Parathyroid adenoma (tissue), 2 donors: ENCODE measurements around the gene RBM15B.
"Not testable (repeated sequence)": the region's sequence is repeated elsewhere in the genome, so short reads cannot be mapped to it uniquely, and the experiment has no call there.

Experiments
- H2AFZ ChIP-seq: fragments of 300-600 bp; sonication (generic); one replicate; pipeline ENCODE4 v1.7.0; 2017; ENCODE audit warnings: antibody characterized with exemption, mild to moderate bottlenecking
- H3K27ac ChIP-seq: fragments of 300-600 bp; sonication (generic); one replicate; pipeline ENCODE4 v1.7.0; 2017
- H3K27me3 ChIP-seq: fragments of 300-600 bp; sonication (generic); one replicate; pipeline ENCODE4 v1.7.0; 2017; ENCODE audit warnings: low read length; ENCODE audit not compliant: control insufficient read depth, insufficient read depth
- H3K36me3 ChIP-seq: fragments of 300-600 bp; sonication (generic); one replicate; pipeline ENCODE4 v1.7.0; 2017; ENCODE audit warnings: low read length; ENCODE audit not compliant: control insufficient read depth, insufficient read depth
- H3K4me1 ChIP-seq: fragments of 300-600 bp; sonication (generic); one replicate; pipeline ENCODE4 v1.7.0; 2017; ENCODE audit warnings: control low read depth
- H3K4me2 ChIP-seq: fragments of 300-600 bp; sonication (generic); one replicate; pipeline ENCODE4 v1.7.0; 2017; ENCODE audit warnings: low read length
- H3K4me3 ChIP-seq: fragments of 300-600 bp; sonication (generic); one replicate; pipeline ENCODE4 v1.7.0; 2017; ENCODE audit warnings: low read depth, low read length
- H3K79me2 ChIP-seq: fragments of 300-600 bp; sonication (generic); one replicate; pipeline ENCODE4 v1.7.0; 2017; ENCODE audit warnings: control low read depth
- H3K9ac ChIP-seq: fragments of 300-600 bp; sonication (generic); one replicate; pipeline ENCODE4 v1.7.0; 2017; ENCODE audit warnings: mild to moderate bottlenecking
- H3K9me3 ChIP-seq: fragments of 300-600 bp; sonication (generic); one replicate; pipeline ENCODE4 v1.7.0; 2017; ENCODE audit warnings: low read length; ENCODE audit not compliant: control insufficient read depth
- TF ChIP-seq, protein P1 (sequence below): fragments of 300-600 bp; sonication (generic); IDR thresholded peaks from one replicate; pipeline ENCODE4 v1.7.0; 2017; ENCODE audit warnings: antibody characterized with exemption, mild to moderate bottlenecking
- donor health status: primary hyperparathyroidism.

The RBM15B gene

DNA sequence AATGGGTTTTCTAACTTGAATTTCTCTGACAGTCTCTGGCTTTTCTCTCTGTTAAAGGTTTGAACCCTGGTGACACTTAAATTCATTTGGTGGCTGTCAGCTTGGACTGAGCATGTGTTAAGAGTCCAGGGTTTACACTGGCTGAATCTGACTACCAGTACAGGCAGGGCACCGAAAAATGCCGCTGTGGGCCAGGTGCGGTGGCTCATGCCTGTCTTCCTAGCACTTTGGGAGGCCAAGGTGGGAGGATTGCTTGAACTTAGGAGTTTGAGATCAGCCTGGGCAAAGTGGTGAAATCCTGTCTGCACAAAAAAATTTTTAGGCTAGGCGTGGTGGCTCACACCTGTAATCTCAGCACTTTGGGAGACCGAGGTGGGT, 4.2 kb upstream of the RBM15B start:
- Histone ChIP-seq H3K79me2 (peaks cover 3% of the 10 kb centered on the region), H3K9me3 (no peaks in the 10 kb centered on the region), H3K4me3 (no peak overlapping the region), H3K36me3 (no peaks in the 10 kb centered on the region), H2AFZ (no peak overlapping the region), H3K9ac (no peak overlapping the region), H3K27me3 (no peaks in the 10 kb centered on the region), H3K4me1 (peaks cover 30% of the 10 kb centered on the region), H3K27ac (no peak overlapping the region), H3K4me2 (no peak overlapping the region)
- TF ChIP-seq, protein P1, sequence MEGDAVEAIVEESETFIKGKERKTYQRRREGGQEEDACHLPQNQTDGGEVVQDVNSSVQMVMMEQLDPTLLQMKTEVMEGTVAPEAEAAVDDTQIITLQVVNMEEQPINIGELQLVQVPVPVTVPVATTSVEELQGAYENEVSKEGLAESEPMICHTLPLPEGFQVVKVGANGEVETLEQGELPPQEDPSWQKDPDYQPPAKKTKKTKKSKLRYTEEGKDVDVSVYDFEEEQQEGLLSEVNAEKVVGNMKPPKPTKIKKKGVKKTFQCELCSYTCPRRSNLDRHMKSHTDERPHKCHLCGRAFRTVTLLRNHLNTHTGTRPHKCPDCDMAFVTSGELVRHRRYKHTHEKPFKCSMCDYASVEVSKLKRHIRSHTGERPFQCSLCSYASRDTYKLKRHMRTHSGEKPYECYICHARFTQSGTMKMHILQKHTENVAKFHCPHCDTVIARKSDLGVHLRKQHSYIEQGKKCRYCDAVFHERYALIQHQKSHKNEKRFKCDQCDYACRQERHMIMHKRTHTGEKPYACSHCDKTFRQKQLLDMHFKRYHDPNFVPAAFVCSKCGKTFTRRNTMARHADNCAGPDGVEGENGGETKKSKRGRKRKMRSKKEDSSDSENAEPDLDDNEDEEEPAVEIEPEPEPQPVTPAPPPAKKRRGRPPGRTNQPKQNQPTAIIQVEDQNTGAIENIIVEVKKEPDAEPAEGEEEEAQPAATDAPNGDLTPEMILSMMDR = no peak

DNA sequence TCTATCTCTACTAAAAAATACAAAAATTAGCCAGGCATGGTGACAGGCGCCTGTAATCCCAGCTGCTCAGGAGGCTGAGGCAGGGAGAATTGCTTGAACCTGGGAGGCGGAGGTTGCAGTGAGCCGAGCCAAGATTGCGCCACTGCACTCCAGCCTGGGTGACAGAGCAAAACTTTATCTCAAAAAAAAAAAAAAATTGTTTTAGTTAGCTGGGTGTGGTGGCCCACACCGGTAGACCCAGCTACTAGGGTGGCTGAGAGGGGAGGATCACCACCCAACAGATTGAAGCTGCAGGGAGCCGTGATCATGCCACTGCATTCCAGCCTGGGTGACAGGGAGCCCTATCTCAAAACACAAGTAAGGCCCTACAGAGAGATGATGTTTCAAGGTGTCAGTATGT, 3.8 kb upstream of the RBM15B start:
- peaks cover 30% of the 10 kb centered on the region for H3K4me1 ChIP-seq
- not testable (repeated sequence) for H3K36me3 ChIP-seq, H3K27me3 ChIP-seq, H2AFZ ChIP-seq, H3K9ac ChIP-seq, H3K9me3 ChIP-seq, H3K79me2 ChIP-seq, H3K27ac ChIP-seq, H3K4me3 ChIP-seq, H3K4me2 ChIP-seq

DNA sequence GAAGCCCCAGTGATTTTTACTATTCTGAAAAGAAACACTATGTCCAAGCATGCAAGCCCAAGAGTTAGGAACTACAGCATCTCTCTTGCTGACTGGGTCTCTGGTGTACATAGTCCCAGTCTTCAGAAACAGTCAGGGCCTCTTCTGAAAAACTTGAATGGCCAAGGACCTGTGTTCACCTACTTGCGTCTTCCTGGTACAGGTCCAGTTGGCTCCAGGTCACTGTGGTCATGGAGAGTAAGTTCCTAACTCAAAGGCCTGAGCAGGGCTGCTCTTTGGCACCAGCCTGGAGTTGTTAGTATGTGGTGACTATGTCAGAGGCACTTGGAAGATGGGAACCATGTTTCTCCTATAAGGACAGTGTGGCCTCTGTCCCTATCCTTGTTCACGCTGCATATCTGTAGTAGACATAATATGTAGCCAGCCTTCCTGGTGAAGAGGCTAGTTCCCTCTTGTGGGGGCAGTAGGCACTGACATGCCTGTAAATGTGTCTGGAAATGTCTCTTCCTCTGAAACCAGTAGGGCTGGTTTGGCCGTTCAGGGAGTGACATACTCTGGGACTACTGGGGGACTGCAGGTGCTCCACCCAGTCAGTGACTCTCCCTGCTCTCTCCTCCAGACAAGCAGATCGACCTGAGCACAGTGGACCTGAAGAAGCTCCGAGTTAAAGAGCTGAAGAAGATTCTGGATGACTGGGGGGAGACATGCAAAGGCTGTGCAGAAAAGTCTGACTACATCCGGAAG, 2.6 kb upstream of the RBM15B start:
- TF ChIP-seq, protein P1 = peak; percentile 25
- Histone ChIP-seq H3K4me2 (no peak overlapping the region), H3K27me3 (no peaks in the 10 kb centered on the region), H3K27ac (peak overlapping the region; percentile 40), H3K9me3 (no peaks in the 10 kb centered on the region), H3K9ac (no peak overlapping the region), H3K36me3 (no peaks in the 10 kb centered on the region), H3K79me2 (peaks cover 17% of the 10 kb centered on the region), H2AFZ (no peak overlapping the region), H3K4me1 (peaks cover 28% of the 10 kb centered on the region), H3K4me3 (no peak overlapping the region)

DNA sequence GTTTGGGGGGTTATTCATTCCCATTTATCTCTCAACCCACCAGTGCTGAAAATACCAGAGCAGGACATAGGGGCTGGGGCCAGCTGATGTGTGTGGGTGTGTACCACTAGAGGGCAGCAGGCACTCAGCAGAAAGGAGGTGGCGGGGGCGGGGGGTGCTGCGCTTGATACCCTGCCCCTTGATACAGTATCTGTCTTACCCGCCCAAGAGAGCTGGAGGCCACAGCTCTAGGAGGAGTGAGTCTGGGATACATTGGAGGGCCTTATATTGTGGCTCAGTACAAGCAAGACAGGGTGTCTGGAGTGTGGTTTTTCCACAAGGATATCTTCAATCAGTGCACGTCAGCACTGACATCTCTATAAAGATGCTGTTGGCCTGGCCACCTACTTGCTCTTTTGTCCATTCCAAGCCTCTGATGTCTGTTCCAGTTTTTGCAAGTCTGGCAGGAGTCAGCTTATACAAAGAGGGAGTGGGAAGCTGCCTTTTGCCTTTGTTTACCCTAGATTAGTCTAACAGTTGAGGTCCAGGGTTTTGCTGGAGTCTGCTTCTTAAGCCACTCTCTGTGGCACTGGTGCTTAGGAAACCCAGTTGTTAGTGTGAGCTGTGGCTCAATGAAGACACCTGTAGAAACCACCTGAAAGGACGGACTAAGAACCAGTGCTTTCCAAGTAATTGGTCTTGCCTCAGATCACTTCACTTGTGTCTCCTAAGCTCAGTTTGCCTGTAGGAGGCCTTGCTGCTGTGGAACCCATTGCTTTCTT, 1.5 kb upstream of the RBM15B start:
- peaks cover 21% of the 10 kb centered on the region for H3K4me1 ChIP-seq
- H3K27me3 ChIP-seq = no peaks in the 10 kb centered on the region
- TF ChIP-seq, protein P1 = peak; percentile 62
- H2AFZ ChIP-seq = no peak overlapping the region
- no peak overlapping the region for H3K9ac ChIP-seq
- no peak overlapping the region for H3K27ac ChIP-seq
- no peaks in the 10 kb centered on the region for H3K9me3 ChIP-seq
- no peak overlapping the region for H3K4me2 ChIP-seq
- no peak overlapping the region for H3K4me3 ChIP-seq
- H3K36me3 ChIP-seq = no peaks in the 10 kb centered on the region
- peaks cover 18% of the 10 kb centered on the region for H3K79me2 ChIP-seq

DNA sequence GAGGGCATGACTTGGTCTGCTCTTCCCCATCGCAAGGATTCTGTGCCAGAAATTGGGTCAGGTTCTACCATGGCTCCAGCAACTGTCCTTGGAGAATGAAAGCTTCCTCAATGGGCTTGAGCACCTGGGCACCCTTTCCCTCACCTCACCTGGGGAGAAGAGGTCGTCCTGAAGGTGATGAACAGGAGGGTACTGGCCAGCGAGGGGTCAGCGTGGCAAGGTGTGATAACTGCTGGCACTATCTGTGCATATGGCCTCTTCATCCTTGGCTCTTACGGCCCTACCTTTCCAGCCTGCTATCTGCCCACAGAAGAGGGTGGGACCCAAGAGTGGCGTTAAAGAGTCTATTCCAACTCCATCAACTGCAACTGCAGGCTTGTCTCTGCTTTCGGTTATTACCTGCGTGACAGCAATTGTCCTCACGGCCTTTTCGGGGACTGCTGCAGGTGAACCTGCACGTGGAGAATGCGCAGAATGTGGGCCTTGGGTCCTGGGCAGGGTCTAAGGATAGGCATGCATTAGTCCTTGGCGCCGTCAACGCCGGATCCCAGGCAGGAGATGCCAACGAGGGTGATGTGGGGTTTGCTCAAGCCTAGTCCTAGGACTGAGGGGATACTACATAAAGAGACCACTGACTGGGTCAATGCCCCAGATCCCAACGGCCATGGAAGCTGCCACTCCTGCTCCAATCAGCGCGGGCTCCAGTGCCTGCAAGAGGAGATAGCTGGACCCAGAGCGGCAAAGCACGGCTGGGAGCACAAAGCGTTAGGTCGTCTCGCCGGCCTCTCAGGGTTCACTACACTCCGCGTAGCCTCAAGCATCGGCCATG, 625 bp upstream of the RBM15B start:
- Histone ChIP-seq H3K4me1 (peaks cover 21% of the 10 kb centered on the region), H3K4me3 (peak overlapping the region; percentile 38), H3K4me2 (peak overlapping the region; percentile 60), H3K9ac (no peak overlapping the region), H2AFZ (peak overlapping the region; percentile 79), H3K27me3 (no peaks in the 10 kb centered on the region), H3K9me3 (no peaks in the 10 kb centered on the region), H3K36me3 (no peaks in the 10 kb centered on the region), H3K79me2 (peaks cover 18% of the 10 kb centered on the region), H3K27ac (peak overlapping the region; percentile 79)
- TF ChIP-seq, protein P1 = no peak
